Ovary (tissue), 3 donors: ENCODE data around the gene SFTPB.

Source experiments
- POLR2A ChIP-seq: fragments of 450-650 bp; IDR thresholded peaks from one replicate; pipeline ENCODE4 v1.6.1; 2017; ENCODE audit warnings: antibody characterized with exemption, mild to moderate bottlenecking, moderate library complexity
- TF ChIP-seq, protein P1 (sequence below), 3 donors: fragments of 450-650 bp in 2 of 3; fragments of 200-600 bp in 1 of 3; IDR thresholded peaks; one replicate each; pipeline versions ENCODE4 v1.5.1 to v1.8.0; 2016 to 2022; ENCODE audit warnings: antibody characterized with exemption in 3 of 3, mild to moderate bottlenecking in 1 of 3
- donor health status: DM: no; HTN: no; CAD: no.

DNA sequence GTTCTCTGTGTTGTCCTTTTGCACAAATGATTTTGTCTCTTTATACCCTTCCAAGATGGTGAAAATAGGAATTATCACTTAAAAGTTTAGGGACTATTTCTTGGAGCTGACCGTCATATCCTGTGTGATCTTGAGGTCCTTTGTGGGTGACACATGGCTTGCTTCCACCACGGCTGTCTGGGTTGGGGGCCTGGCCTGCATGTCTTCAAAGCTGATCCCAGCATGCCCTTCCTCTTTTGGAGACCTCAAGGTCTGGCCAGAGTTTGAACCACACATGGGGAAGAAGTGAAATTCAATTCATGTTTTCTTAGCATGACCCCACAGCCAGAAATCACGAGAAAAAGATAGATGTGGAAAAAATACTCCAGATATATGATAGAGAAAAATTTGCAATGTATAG is 14.0 kb downstream of the SFTPB start:
- no peak for TF ChIP-seq POLR2A
- TF ChIP-seq, protein P1, sequence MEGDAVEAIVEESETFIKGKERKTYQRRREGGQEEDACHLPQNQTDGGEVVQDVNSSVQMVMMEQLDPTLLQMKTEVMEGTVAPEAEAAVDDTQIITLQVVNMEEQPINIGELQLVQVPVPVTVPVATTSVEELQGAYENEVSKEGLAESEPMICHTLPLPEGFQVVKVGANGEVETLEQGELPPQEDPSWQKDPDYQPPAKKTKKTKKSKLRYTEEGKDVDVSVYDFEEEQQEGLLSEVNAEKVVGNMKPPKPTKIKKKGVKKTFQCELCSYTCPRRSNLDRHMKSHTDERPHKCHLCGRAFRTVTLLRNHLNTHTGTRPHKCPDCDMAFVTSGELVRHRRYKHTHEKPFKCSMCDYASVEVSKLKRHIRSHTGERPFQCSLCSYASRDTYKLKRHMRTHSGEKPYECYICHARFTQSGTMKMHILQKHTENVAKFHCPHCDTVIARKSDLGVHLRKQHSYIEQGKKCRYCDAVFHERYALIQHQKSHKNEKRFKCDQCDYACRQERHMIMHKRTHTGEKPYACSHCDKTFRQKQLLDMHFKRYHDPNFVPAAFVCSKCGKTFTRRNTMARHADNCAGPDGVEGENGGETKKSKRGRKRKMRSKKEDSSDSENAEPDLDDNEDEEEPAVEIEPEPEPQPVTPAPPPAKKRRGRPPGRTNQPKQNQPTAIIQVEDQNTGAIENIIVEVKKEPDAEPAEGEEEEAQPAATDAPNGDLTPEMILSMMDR (IDR thresholded peaks at IDR 0.05): no peak
